MM.1S (cell line): ENCODE results near the gene CCL24.
"Not testable (repeated sequence)": the region's sequence is repeated elsewhere in the genome, so short reads cannot be mapped to it uniquely, and the experiment has no call there.

Experiments
- EZH2 ChIP-seq: fragments of 300-600 bp; sonication (generic); optimal IDR thresholded peaks from 2 replicates; pipeline ENCODE3; 2017; ENCODE audit warnings: low read depth, mild to moderate bottlenecking, antibody characterized with exemption, low read length, mixed read lengths
- EZH2phosphoT487 ChIP-seq: fragments of 300-600 bp; sonication (generic); IDR thresholded peaks from 2 replicates; pipeline ENCODE4 v1.6.1; 2018; ENCODE audit warnings: antibody characterized with exemption, low read length
- TF ChIP-seq, protein P1 (sequence below): fragments of 300-600 bp; sonication (generic); IDR thresholded peaks from 2 replicates; pipeline ENCODE4 v1.5.1; 2016; ENCODE audit warnings: antibody characterized with exemption, low read length, mixed read lengths

GRCh38 chr7:75761801-75762200 lies 51.8 kb downstream of the CCL24 start:
- not testable (repeated sequence) for TF ChIP-seq EZH2, EZH2phosphoT487
- TF ChIP-seq, protein P1, sequence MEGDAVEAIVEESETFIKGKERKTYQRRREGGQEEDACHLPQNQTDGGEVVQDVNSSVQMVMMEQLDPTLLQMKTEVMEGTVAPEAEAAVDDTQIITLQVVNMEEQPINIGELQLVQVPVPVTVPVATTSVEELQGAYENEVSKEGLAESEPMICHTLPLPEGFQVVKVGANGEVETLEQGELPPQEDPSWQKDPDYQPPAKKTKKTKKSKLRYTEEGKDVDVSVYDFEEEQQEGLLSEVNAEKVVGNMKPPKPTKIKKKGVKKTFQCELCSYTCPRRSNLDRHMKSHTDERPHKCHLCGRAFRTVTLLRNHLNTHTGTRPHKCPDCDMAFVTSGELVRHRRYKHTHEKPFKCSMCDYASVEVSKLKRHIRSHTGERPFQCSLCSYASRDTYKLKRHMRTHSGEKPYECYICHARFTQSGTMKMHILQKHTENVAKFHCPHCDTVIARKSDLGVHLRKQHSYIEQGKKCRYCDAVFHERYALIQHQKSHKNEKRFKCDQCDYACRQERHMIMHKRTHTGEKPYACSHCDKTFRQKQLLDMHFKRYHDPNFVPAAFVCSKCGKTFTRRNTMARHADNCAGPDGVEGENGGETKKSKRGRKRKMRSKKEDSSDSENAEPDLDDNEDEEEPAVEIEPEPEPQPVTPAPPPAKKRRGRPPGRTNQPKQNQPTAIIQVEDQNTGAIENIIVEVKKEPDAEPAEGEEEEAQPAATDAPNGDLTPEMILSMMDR = not testable (repeated sequence)
